HCT116 (cell line): ENCODE data around the gene MAP2K3.

Experiments used
- CTCF ChIP-seq, 3 experiments: fragments of 200-600 bp in 1 of 3; sonication (generic) in 1 of 3; IDR thresholded peaks in 2 of 3; conservative IDR thresholded peaks in 1 of 3; 2 replicates each; pipeline ENCODE4 v1.5.1; 2012 to 2017; ENCODE audit warnings: low read depth in 2 of 3, low read length in 2 of 3, antibody characterized with exemption in 1 of 3, borderline replicate concordance in 1 of 3, control low read depth in 1 of 3, mild to moderate bottlenecking in 1 of 3, mixed read lengths in 1 of 3, mixed run types in 1 of 3, moderate library complexity in 1 of 3; ENCODE audit not compliant: insufficient read depth in 1 of 3
- EGR1 ChIP-seq: IDR thresholded peaks from 2 replicates; pipeline ENCODE4 v1.6.1; 2012; ENCODE audit warnings: low read depth
- POLR2A ChIP-seq: IDR thresholded peaks from 2 replicates; pipeline ENCODE4 v1.7.0; 2011; ENCODE audit warnings: borderline replicate concordance; ENCODE audit not compliant: insufficient read depth, insufficient read length; ENCODE audit errors: extremely low read depth
- TF ChIP-seq, protein P1 (sequence below): IDR thresholded peaks from 2 replicates; pipeline ENCODE4 v1.6.1; 2012
- TF ChIP-seq, protein P2 (sequence below): IDR thresholded peaks from 2 replicates; pipeline ENCODE4 v1.6.1; 2012; ENCODE audit warnings: low read depth

DNA sequence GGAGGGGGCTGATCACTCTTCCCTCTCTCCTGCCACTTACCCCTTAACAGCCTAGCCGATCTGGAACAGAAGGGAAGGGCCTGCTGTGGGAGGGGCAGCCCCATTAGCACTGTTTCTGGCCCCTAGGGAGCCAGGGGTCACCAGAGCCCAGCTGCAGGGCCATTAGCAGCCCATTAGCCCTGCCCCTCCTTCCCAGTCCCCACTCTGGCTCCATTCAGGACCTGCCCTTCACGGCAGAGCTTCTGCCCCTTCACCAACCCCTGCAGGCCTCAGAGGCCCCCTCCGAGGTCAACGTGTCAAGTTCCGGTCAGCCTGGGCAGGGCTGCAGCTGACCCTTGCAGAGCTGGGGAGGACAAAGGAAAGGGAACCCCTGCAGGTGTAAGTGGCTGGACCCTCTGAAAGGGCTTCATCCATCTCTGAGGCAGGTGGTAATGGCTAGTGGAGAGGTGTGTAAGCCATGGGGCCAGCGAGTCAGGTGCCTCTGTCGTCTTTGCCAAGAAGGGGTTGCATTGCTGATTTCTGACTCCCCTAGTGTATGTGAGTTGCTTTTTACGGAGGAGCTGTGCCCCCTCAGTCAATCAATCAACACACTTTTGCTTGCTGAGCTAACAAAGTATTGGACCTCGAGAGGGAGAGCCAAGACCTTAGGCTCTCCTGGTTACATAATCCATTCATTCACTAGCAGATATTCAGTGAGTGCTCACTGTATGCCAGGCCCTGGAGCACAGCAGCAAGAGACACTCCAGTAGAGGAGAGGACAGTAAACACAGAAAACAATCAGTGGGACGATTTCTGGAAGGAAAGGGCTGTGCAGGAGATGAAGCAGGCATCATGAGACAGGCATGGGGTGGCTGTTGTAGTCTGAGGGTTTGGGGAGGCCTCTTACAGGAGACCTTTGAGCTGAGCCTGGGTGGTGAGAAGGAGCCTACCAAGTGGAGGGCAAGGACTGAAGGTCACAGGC, 73.5 kb downstream of the MAP2K3 start:
- TF ChIP-seq CTCF (IDR thresholded peaks at IDR 0.05 in 2 of 3, conservative IDR thresholded peaks at IDR 0.05 in 1 of 3; ENCODE audit: borderline replicate concordance in 1 of 3, insufficient read depth in 1 of 3, low read depth in 2 of 3, low read length in 2 of 3), result no peak
- no peak for TF ChIP-seq POLR2A
- TF ChIP-seq EGR1, result no peak
- TF ChIP-seq, protein P1, sequence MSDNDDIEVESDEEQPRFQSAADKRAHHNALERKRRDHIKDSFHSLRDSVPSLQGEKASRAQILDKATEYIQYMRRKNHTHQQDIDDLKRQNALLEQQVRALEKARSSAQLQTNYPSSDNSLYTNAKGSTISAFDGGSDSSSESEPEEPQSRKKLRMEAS, result no peak
- TF ChIP-seq, protein P2, sequence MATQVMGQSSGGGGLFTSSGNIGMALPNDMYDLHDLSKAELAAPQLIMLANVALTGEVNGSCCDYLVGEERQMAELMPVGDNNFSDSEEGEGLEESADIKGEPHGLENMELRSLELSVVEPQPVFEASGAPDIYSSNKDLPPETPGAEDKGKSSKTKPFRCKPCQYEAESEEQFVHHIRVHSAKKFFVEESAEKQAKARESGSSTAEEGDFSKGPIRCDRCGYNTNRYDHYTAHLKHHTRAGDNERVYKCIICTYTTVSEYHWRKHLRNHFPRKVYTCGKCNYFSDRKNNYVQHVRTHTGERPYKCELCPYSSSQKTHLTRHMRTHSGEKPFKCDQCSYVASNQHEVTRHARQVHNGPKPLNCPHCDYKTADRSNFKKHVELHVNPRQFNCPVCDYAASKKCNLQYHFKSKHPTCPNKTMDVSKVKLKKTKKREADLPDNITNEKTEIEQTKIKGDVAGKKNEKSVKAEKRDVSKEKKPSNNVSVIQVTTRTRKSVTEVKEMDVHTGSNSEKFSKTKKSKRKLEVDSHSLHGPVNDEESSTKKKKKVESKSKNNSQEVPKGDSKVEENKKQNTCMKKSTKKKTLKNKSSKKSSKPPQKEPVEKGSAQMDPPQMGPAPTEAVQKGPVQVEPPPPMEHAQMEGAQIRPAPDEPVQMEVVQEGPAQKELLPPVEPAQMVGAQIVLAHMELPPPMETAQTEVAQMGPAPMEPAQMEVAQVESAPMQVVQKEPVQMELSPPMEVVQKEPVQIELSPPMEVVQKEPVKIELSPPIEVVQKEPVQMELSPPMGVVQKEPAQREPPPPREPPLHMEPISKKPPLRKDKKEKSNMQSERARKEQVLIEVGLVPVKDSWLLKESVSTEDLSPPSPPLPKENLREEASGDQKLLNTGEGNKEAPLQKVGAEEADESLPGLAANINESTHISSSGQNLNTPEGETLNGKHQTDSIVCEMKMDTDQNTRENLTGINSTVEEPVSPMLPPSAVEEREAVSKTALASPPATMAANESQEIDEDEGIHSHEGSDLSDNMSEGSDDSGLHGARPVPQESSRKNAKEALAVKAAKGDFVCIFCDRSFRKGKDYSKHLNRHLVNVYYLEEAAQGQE, result no peak
